SH-SY5Y (cell line): ENCODE data around the gene AFTPH.

Experiments used
- GATA2 ChIP-seq: IDR thresholded peaks from 2 replicates; pipeline ENCODE4 v1.6.1; 2011; ENCODE audit warnings: mild to moderate bottlenecking, low read depth, low read length
- GATA3 ChIP-seq: IDR thresholded peaks from 2 replicates; pipeline ENCODE4 v1.6.1; 2011; ENCODE audit warnings: low read depth, mild to moderate bottlenecking, low read length, moderate library complexity

DNA sequence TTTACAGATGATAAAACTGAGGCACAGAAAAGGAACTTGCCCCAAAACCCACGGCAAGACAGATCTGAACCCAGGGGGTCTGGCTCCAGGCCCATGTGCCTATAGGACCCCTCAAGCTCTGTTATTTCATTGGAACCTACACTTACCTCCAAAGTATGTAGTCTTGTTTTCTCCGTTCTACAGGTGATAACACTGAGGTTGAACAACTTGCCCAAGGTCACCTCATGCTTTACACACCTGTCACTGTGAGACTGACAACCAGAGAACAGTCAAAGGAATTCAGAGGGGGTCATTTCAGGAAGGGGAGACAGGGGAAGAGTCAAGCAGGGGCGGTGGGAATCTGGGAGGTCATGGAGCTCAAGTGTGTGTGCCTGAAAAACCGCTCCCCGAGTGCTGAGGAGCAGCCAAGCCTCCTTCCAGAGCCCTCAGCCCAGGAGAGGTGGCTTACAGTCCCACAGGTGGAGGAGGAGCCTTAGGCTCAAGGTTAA is 81.9 kb downstream of the AFTPH start:
- no peak for TF ChIP-seq GATA2
- no peak for TF ChIP-seq GATA3
